ENCODE measurements around the gene ANKRD34A. TPM values are rescaled to one million over a fixed set of nuclear protein-coding genes. Genes with fewer than 3 reads are reported as not detected.

ANKRD34A gene
- total and polyA plus RNA-seq, 2 of the 8 experiments (the other 6 are each of a cell fraction or from before 2014, with no cell fraction given): 0.15 to 0.20 TPM

DNA sequence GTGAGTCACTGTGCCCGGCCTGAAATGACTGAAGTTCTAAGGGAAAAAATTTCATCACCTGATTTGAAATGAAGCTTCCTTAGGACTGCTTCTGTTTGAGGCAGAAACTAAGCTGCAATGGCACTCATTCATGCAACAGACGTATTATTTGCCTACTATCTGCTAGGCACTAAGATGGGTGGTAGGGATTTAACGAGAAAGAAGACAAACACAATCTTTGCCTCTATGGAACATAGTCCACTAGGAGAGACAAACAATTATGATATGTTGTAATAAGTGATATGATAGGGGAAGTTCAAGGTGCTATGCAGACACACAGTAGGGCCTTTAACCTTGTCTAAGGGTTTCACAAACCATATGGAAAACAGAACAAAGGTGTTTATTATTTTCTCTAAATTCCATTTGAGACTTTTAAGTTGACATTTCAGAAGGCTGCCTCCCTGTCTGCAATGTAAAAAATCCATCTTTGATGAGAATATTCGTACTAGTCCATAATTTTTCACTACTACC lies 17.8 kb downstream of the ANKRD34A start (continued):
- TF ChIP-seq GABPA (IDR thresholded peaks at IDR 0.05; ENCODE audit: borderline replicate concordance, insufficient read depth, low read length) (no peak), YY1 (IDR thresholded peaks at IDR 0.05; ENCODE audit: low read depth, low read length) (no peak), TBP (IDR thresholded peaks at IDR 0.05; ENCODE audit: low read depth, low read length) (no peak), SP4 (IDR thresholded peaks at IDR 0.05; ENCODE audit: low read length) (no peak), SIRT6 (IDR thresholded peaks at IDR 0.05; ENCODE audit: low read length) (no peak), RNF2 (IDR thresholded peaks at IDR 0.05; ENCODE audit: borderline replicate concordance, low read depth, low read length, missing control alignments, poor library complexity, severe bottlenecking) (no peak), CTBP2 (IDR thresholded peaks at IDR 0.05; ENCODE audit: borderline replicate concordance, insufficient read depth, insufficient read length, low read length) (no peak), CHD1 (IDR thresholded peaks at IDR 0.05; ENCODE audit: low read depth, low read length) (no peak)
- TF ChIP-seq, protein P1, sequence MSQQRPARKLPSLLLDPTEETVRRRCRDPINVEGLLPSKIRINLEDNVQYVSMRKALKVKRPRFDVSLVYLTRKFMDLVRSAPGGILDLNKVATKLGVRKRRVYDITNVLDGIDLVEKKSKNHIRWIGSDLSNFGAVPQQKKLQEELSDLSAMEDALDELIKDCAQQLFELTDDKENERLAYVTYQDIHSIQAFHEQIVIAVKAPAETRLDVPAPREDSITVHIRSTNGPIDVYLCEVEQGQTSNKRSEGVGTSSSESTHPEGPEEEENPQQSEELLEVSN (IDR thresholded peaks at IDR 0.05): no peak

All from H1 (cell line).